Activated T-helper 17 cell treated with anti-CD3 and anti-CD28 coated beads, Interleukin-2, amount 50 U/mL, for 72 hours (primary cell): ENCODE data around the gene UBE2M. TPM values are rescaled to one million over a fixed set of nuclear protein-coding genes. Genes with fewer than 3 reads are reported as not detected.
A peak's percentile ranks its signal among the peaks of the same experiment; 100 is the strongest.

Experiments
- ATAC-seq: fragments of 150-1000 bp; cut with Tn5 transposase; replicated peaks from 2 replicates; pipeline ENCODE4 v1.10.0; 2021; ENCODE audit warnings: mild to moderate bottlenecking, moderate library complexity
- H3K27ac Mint-ChIP-seq: one replicate; pipeline ENCODE4 v1.8.0; 2022; ENCODE audit warnings: mixed read lengths
- H3K27me3 Mint-ChIP-seq: one replicate; pipeline ENCODE4 v1.8.0; 2022; ENCODE audit warnings: mixed read lengths
- H3K36me3 Mint-ChIP-seq: one replicate; pipeline ENCODE4 v1.8.0; 2022; ENCODE audit warnings: low read depth, mild to moderate bottlenecking, mixed read lengths
- H3K4me1 Mint-ChIP-seq: one replicate; pipeline ENCODE4 v1.8.0; 2022; ENCODE audit warnings: mixed read lengths
- H3K4me3 Mint-ChIP-seq: one replicate; pipeline ENCODE4 v1.8.0; 2022; ENCODE audit warnings: mild to moderate bottlenecking, mixed read lengths
- H3K9me3 Mint-ChIP-seq: one replicate; pipeline ENCODE4 v1.8.0; 2022; ENCODE audit warnings: mixed read lengths
- total RNA-seq, 2 donors: library from RNA; stranded (reverse); gene quantifications; one replicate each; pipeline ENCODE4 v1.2.3, GENCODE V29; 2022

Gene UBE2M
- total RNA-seq, 2 donors from 2014 or later: 102 to 141 TPM

- no peak for ATAC-seq
- no peaks in the 10 kb centered on the region for H3K27me3 Mint-ChIP-seq
Measured at GRCh38 chr19:58553799-58554493, 4.5 kb downstream of the UBE2M start.

GRCh38 chr19:58552655-58553054, 5.8 kb downstream of the UBE2M start:
- Mint-ChIP-seq H3K4me3 (peak overlapping the region; percentile 1), H3K27ac (peak overlapping the region; percentile 10), H3K27me3 (no peaks in the 10 kb centered on the region), H3K4me1 (peaks cover 33% of the 10 kb centered on the region), H3K36me3 (peaks cover 100% of the 10 kb centered on the region), H3K9me3 (no peaks in the 10 kb centered on the region)
- ATAC-seq: no peak

More at GRCh38 chr19:58553799-58554493, 4.5 kb downstream of the UBE2M start:
- Mint-ChIP-seq H3K36me3 (peaks cover 98% of the 10 kb centered on the region), H3K4me1 (peaks cover 29% of the 10 kb centered on the region), H3K27ac (peak overlapping the region; percentile 100), H3K4me3 (peak overlapping the region; percentile 100), H3K9me3 (no peaks in the 10 kb centered on the region)

- H3K9me3 Mint-ChIP-seq: no peaks in the 10 kb centered on the region
- peaks cover 29% of the 10 kb centered on the region for H3K4me1 Mint-ChIP-seq
- no peak overlapping the region for H3K4me3 Mint-ChIP-seq
- peaks cover 100% of the 10 kb centered on the region for H3K36me3 Mint-ChIP-seq
- H3K27me3 Mint-ChIP-seq: no peaks in the 10 kb centered on the region
- ATAC-seq: no peak
- peak overlapping the region; percentile 10 for H3K27ac Mint-ChIP-seq
Measured at GRCh38 chr19:58551577-58552471, 6.6 kb downstream of the UBE2M start.

GRCh38 chr19:58551123-58551497, 7.3 kb downstream of the UBE2M start:
- H3K36me3 Mint-ChIP-seq: peaks cover 100% of the 10 kb centered on the region
- H3K4me1 Mint-ChIP-seq: peaks cover 31% of the 10 kb centered on the region
- H3K27ac Mint-ChIP-seq: peak overlapping the region; percentile 28
- no peak for ATAC-seq
- H3K4me3 Mint-ChIP-seq: no peak overlapping the region
- H3K27me3 Mint-ChIP-seq: no peaks in the 10 kb centered on the region
- H3K9me3 Mint-ChIP-seq: no peaks in the 10 kb centered on the region

- H3K4me3 Mint-ChIP-seq: no peak overlapping the region
- H3K36me3 Mint-ChIP-seq: peaks cover 100% of the 10 kb centered on the region
- peak overlapping the region; percentile 28 for H3K27ac Mint-ChIP-seq
- no peak for ATAC-seq
- H3K27me3 Mint-ChIP-seq: no peaks in the 10 kb centered on the region
- H3K9me3 Mint-ChIP-seq: no peaks in the 10 kb centered on the region
- peaks cover 36% of the 10 kb centered on the region for H3K4me1 Mint-ChIP-seq
Measured at GRCh38 chr19:58550362-58551122, 7.9 kb downstream of the UBE2M start.

- no peaks in the 10 kb centered on the region for H3K9me3 Mint-ChIP-seq
- H3K4me1 Mint-ChIP-seq: peaks cover 37% of the 10 kb centered on the region
- H3K4me3 Mint-ChIP-seq: no peak overlapping the region
- H3K36me3 Mint-ChIP-seq: peaks cover 100% of the 10 kb centered on the region
- no peak for ATAC-seq
- H3K27me3 Mint-ChIP-seq: no peaks in the 10 kb centered on the region
- no peak overlapping the region for H3K27ac Mint-ChIP-seq
Measured at GRCh38 chr19:58549664-58550361, 8.6 kb downstream of the UBE2M start.

GRCh38 chr19:58548859-58549663, 9.3 kb downstream of the UBE2M start:
- peaks cover 98% of the 10 kb centered on the region for H3K36me3 Mint-ChIP-seq
- no peaks in the 10 kb centered on the region for H3K9me3 Mint-ChIP-seq
- no peaks in the 10 kb centered on the region for H3K27me3 Mint-ChIP-seq
- H3K4me3 Mint-ChIP-seq: no peak overlapping the region
- no peak overlapping the region for H3K27ac Mint-ChIP-seq
- peaks cover 33% of the 10 kb centered on the region for H3K4me1 Mint-ChIP-seq
- ATAC-seq: no peak

GRCh38 chr19:58547323-58548312, 10.8 kb downstream of the UBE2M start:
- H3K27ac Mint-ChIP-seq: no peak overlapping the region
- H3K36me3 Mint-ChIP-seq: peaks cover 90% of the 10 kb centered on the region
- H3K27me3 Mint-ChIP-seq: no peaks in the 10 kb centered on the region
- H3K4me1 Mint-ChIP-seq: peaks cover 29% of the 10 kb centered on the region
- H3K4me3 Mint-ChIP-seq: peak overlapping the region; percentile 93
- no peak for ATAC-seq
- H3K9me3 Mint-ChIP-seq: no peaks in the 10 kb centered on the region

- peak overlapping the region; percentile 91 for H3K27ac Mint-ChIP-seq
- no peak for ATAC-seq
- peaks cover 26% of the 10 kb centered on the region for H3K4me1 Mint-ChIP-seq
- no peaks in the 10 kb centered on the region for H3K27me3 Mint-ChIP-seq
- H3K36me3 Mint-ChIP-seq: peaks cover 75% of the 10 kb centered on the region
- no peaks in the 10 kb centered on the region for H3K9me3 Mint-ChIP-seq
- peak overlapping the region; percentile 93 for H3K4me3 Mint-ChIP-seq
Measured at GRCh38 chr19:58546019-58546530, 12.3 kb downstream of the UBE2M start.

GRCh38 chr19:58545286-58546018, 13.0 kb downstream of the UBE2M start:
- no peak for ATAC-seq
- Mint-ChIP-seq H3K27me3 (no peaks in the 10 kb centered on the region), H3K4me3 (peak overlapping the region; percentile 93), H3K27ac (peak overlapping the region; percentile 91), H3K4me1 (peaks cover 26% of the 10 kb centered on the region), H3K36me3 (peaks cover 69% of the 10 kb centered on the region), H3K9me3 (no peaks in the 10 kb centered on the region)

GRCh38 chr19:58544591-58545285, 13.7 kb downstream of the UBE2M start:
- Mint-ChIP-seq H3K4me3 (peak overlapping the region; percentile 95), H3K27me3 (no peaks in the 10 kb centered on the region)

More at GRCh38 chr19:58544591-58545285, 13.7 kb downstream of the UBE2M start:
- peaks cover 62% of the 10 kb centered on the region for H3K36me3 Mint-ChIP-seq
- no peaks in the 10 kb centered on the region for H3K9me3 Mint-ChIP-seq
- peak overlapping the region; percentile 98 for H3K27ac Mint-ChIP-seq
- ATAC-seq: peak; percentile 41
- peaks cover 26% of the 10 kb centered on the region for H3K4me1 Mint-ChIP-seq
